NCI-H1930 (cell line): ENCODE measurements around the gene PTPRK.
A peak's percentile ranks its signal among the peaks of the same experiment; 100 is the strongest.

Source experiments
- DNase-seq, 2 experiments: peaks; one replicate each; lab custom pipeline; 2025; lab: John Stamatoyannopoulos, UW

The PTPRK gene

GRCh38 chr6:128188678-128189077, 331.7 kb downstream of the PTPRK start:
- DNase-seq, result no peak

GRCh38 chr6:128186729-128187128, 333.7 kb downstream of the PTPRK start:
- no peak for DNase-seq

GRCh38 chr6:128179876-128180438, 340.4 kb downstream of the PTPRK start:
- DNase-seq, result peak; percentile 40 to 73

- DNase-seq, result no peak
Measured at GRCh38 chr6:128174724-128175123, 345.7 kb downstream of the PTPRK start.

GRCh38 chr6:128172752-128173682, 347.4 kb downstream of the PTPRK start:
- DNase-seq, result no peak

- no peak for DNase-seq
Measured at GRCh38 chr6:128172081-128172480, 348.3 kb downstream of the PTPRK start.

GRCh38 chr6:128171182-128171581, 349.2 kb downstream of the PTPRK start:
- DNase-seq, result no peak

- no peak for DNase-seq
Measured at GRCh38 chr6:128168244-128168643, 352.2 kb downstream of the PTPRK start.

GRCh38 chr6:128167552-128167951, 352.8 kb downstream of the PTPRK start:
- no peak for DNase-seq

- DNase-seq, result no peak
Measured at GRCh38 chr6:128164254-128164653, 356.1 kb downstream of the PTPRK start.

GRCh38 chr6:128162423-128162822, 358.0 kb downstream of the PTPRK start:
- no peak for DNase-seq

- DNase-seq, result no peak
Measured at GRCh38 chr6:128161839-128162238, 358.6 kb downstream of the PTPRK start.

- DNase-seq, result no peak
Measured at GRCh38 chr6:128161263-128161662, 359.1 kb downstream of the PTPRK start.

- DNase-seq, result no peak
Measured at GRCh38 chr6:128158496-128158895, 361.9 kb downstream of the PTPRK start.

- DNase-seq, result no peak
Measured at GRCh38 chr6:128156321-128157111, 363.9 kb downstream of the PTPRK start.

- DNase-seq, result no peak
Measured at GRCh38 chr6:128155826-128156225, 364.6 kb downstream of the PTPRK start.

- no peak for DNase-seq
Measured at GRCh38 chr6:128152551-128152950, 367.8 kb downstream of the PTPRK start.

- DNase-seq, result no peak
Measured at GRCh38 chr6:128150376-128150775, 370.0 kb downstream of the PTPRK start.

- DNase-seq, result no peak
Measured at GRCh38 chr6:128149796-128150195, 370.6 kb downstream of the PTPRK start.

- no peak for DNase-seq
Measured at GRCh38 chr6:128144320-128144719, 376.1 kb downstream of the PTPRK start.

GRCh38 chr6:128141932-128142331, 378.5 kb downstream of the PTPRK start:
- DNase-seq, result no peak

- DNase-seq, result no peak
Measured at GRCh38 chr6:128139519-128139918, 380.9 kb downstream of the PTPRK start.

- DNase-seq, result peak in 1 of 2 experiments; percentile 20
Measured at GRCh38 chr6:128138694-128139093, 381.7 kb downstream of the PTPRK start.
